ENCODE measurements around the gene PTGER4.
"Not testable (repeated sequence)": the region's sequence is repeated elsewhere in the genome, so short reads cannot be mapped to it uniquely, and the experiment has no call there.

The PTGER4 gene

GRCh38 chr5:40679913-40680681 lies at the start of gene PTGER4:
PTGER4 (plus strand) TSS chr5:40679915; CDS start chr5:40680994, 1,079 bp downstream.
- DNase-seq = peak; percentile 16 to 37

- no peak for DNase-seq
Observed at GRCh38 chr5:40630126-40630525, 49.6 kb upstream of the PTGER4 start.

GRCh38 chr5:40631236-40631635 lies 48.5 kb upstream of the PTGER4 start:
- no peak for DNase-seq

GRCh38 chr5:40634154-40634553 lies 45.6 kb upstream of the PTGER4 start:
- no peak for DNase-seq

- DNase-seq = no peak
Observed at GRCh38 chr5:40634593-40634992, 45.1 kb upstream of the PTGER4 start.

- DNase-seq = not testable (repeated sequence)
Observed at GRCh38 chr5:40639531-40639930, 40.2 kb upstream of the PTGER4 start.

GRCh38 chr5:40646266-40646665 lies 33.4 kb upstream of the PTGER4 start:
- DNase-seq = no peak

- no peak for DNase-seq
Observed at GRCh38 chr5:40648150-40648549, 31.6 kb upstream of the PTGER4 start.

- DNase-seq = no peak
Observed at GRCh38 chr5:40649463-40650030, 30.2 kb upstream of the PTGER4 start.

- no peak for DNase-seq
Observed at GRCh38 chr5:40651201-40651600, 28.5 kb upstream of the PTGER4 start.

GRCh38 chr5:40652441-40653220 lies 27.1 kb upstream of the PTGER4 start:
- DNase-seq = no peak

- DNase-seq = no peak
Observed at GRCh38 chr5:40653221-40654022, 26.3 kb upstream of the PTGER4 start.

- DNase-seq = no peak
Observed at GRCh38 chr5:40654377-40654991, 25.2 kb upstream of the PTGER4 start.

GRCh38 chr5:40655138-40655537 lies 24.6 kb upstream of the PTGER4 start:
- DNase-seq = no peak

GRCh38 chr5:40656091-40656490 lies 23.6 kb upstream of the PTGER4 start:
- DNase-seq = not testable (repeated sequence)

GRCh38 chr5:40656766-40657165 lies 22.9 kb upstream of the PTGER4 start:
- DNase-seq = no peak

- no peak for DNase-seq
Observed at GRCh38 chr5:40660751-40661150, 19.0 kb upstream of the PTGER4 start.

- DNase-seq = no peak
Observed at GRCh38 chr5:40665635-40666298, 13.9 kb upstream of the PTGER4 start.

- no peak for DNase-seq
Observed at GRCh38 chr5:40666657-40667056, 13.1 kb upstream of the PTGER4 start.

GRCh38 chr5:40667161-40667663 lies 12.5 kb upstream of the PTGER4 start:
- no peak for DNase-seq

- no peak for DNase-seq
Observed at GRCh38 chr5:40669606-40670390, 9.9 kb upstream of the PTGER4 start.

All from stimulated activated CD4-positive, alpha-beta T cell treated with anti-CD3 and anti-CD28 coated beads, Interleukin-4, amount 100 ng/mL, for 4 hours (primary cell).